HepG2 (cell line): Measurements from ENCODE around the gene KDM8. TPM values are rescaled to one million over a fixed set of nuclear protein-coding genes. Genes with fewer than 3 reads are reported as not detected.

Source experiments
- ATAC-seq: fragments of 200-7000 bp; cut with Tn5 transposase; 3 replicates; pipeline ENCODE4 v1.9.1; 2020; ENCODE audit warnings: mild to moderate bottlenecking, moderate library complexity
- BruUV-seq: library from RNA; stranded (reverse); fragments of 400-500 nt; replicated peaks from 2 replicates; lab custom pipeline; 2021; lab: Mats Ljungman, UMichigan
- CTCF ChIA-PET: fragments of 300-600 bp; formaldehyde crosslinking; extraction: SDS; loops from one replicate; lab custom pipeline; 2021; ENCODE audit warnings: low total read pairs, inconsistent platforms, low intra/inter-chr PET ratio; lab: Yijun Ruan, JAX
- POLR2A ChIA-PET: fragments of 350-600 bp; sonication (Branson Sonifier 250); formaldehyde crosslinking; loops from one replicate; lab custom pipeline; 2020; ENCODE audit warnings: antibody characterized with exemption, inconsistent platforms; lab: Yijun Ruan, JAX
- DNase-seq: peaks from one replicate; pipeline ENCODE4 v3.0.0-alpha.2; 2015; ENCODE audit warnings: low spot score
- FAIRE-seq: peaks from 3 replicates; lab custom pipeline; 2011; peaks lifted over from hg19 to GRCh38; lab: Jason Lieb, UNC
- H2AFZ ChIP-seq: one replicate; pipeline ENCODE4 v1.6.1; 2011; ENCODE audit warnings: low read length, inconsistent platforms
- H3K27ac ChIP-seq: fragments of 300-600 bp; 3 replicates; pipeline ENCODE4 v1.8.0; 2011; ENCODE audit warnings: mixed run types, mild to moderate bottlenecking, mixed read lengths, low read length, inconsistent platforms; ENCODE audit not compliant: insufficient read depth; ENCODE audit errors: extremely low read length
- H3K27me3 ChIP-seq, 2 experiments: fragments of 200-600 bp in 1 of 2; 2 replicates in 1 of 2; 3 replicates in 1 of 2; pipeline versions ENCODE4 v1.6.0 to v1.8.0; 2011; ENCODE audit warnings: low read length in 2 of 2, mild to moderate bottlenecking in 2 of 2, moderate library complexity in 2 of 2, inconsistent platforms in 1 of 2; ENCODE audit not compliant: insufficient read depth in 2 of 2, control insufficient read depth in 1 of 2
- H3K36me3 ChIP-seq, 2 experiments: fragments of 200-600 bp in 1 of 2; replicated peaks in 1 of 2; 2 replicates in 1 of 2; 3 replicates in 1 of 2; pipeline versions ENCODE4 v1.5.1 to v1.8.0; 2011; ENCODE audit warnings: low read length in 2 of 2, inconsistent platforms in 1 of 2; ENCODE audit not compliant: insufficient read depth in 2 of 2, control insufficient read depth in 1 of 2
- H3K4me1 ChIP-seq: 2 replicates; pipeline ENCODE4 v1.5.1; 2012; ENCODE audit warnings: low read length, inconsistent platforms; ENCODE audit not compliant: insufficient read depth
- H3K4me2 ChIP-seq: 2 replicates; pipeline ENCODE4 v1.6.0; 2011; ENCODE audit warnings: low read depth, low read length, inconsistent platforms
- H3K4me3 ChIP-seq, 3 experiments: fragments of 200-600 bp in 1 of 3; sonication (generic), shearing (Covaris generic) in 1 of 3; replicated peaks in 1 of 3; 2 replicates each; pipeline ENCODE4 v1.5.1; 2011 to 2016; ENCODE audit warnings: low read length in 3 of 3, inconsistent platforms in 2 of 3, low read depth in 2 of 3, mild to moderate bottlenecking in 2 of 3, control low read depth in 1 of 3, mixed read lengths in 1 of 3; ENCODE audit not compliant: insufficient read depth in 1 of 3
- H3K79me2 ChIP-seq: one replicate; pipeline ENCODE4 v1.6.1; 2011; ENCODE audit warnings: low read length, inconsistent platforms; ENCODE audit not compliant: insufficient read depth
- H3K9ac ChIP-seq: 2 replicates; pipeline ENCODE4 v1.6.0; 2011; ENCODE audit warnings: mild to moderate bottlenecking, low read depth, low read length, inconsistent platforms; ENCODE audit not compliant: insufficient read depth
- H3K9me3 ChIP-seq: 2 replicates; pipeline ENCODE4 v1.5.1; 2012; ENCODE audit warnings: mild to moderate bottlenecking, low read length
- H4K20me1 ChIP-seq: 2 replicates; pipeline ENCODE4 v1.6.0; 2011; ENCODE audit warnings: inconsistent platforms, mild to moderate bottlenecking, low read length, moderate library complexity; ENCODE audit not compliant: insufficient read depth
- MAF1 ChIP-seq: sonication (generic); formaldehyde crosslinking; IDR thresholded peaks from 2 replicates; pipeline ENCODE4 v1.5.0; 2020; ENCODE audit warnings: missing genetic modification reagents, borderline replicate concordance
- RFXAP ChIP-seq: sonication (generic); formaldehyde crosslinking; IDR thresholded peaks from 2 replicates; pipeline ENCODE4 v1.4.0; 2020; ENCODE audit warnings: missing genetic modification reagents, borderline replicate concordance
- ZNF570 ChIP-seq: sonication (generic); formaldehyde crosslinking; IDR thresholded peaks from 2 replicates; pipeline ENCODE4 v1.4.0; 2020; ENCODE audit warnings: mild to moderate bottlenecking, missing genetic modification reagents, borderline replicate concordance
- WGBS: methylation state at CpG from one replicate; pipeline ENCODE4 v1.1.6; 2017; ENCODE audit warnings: low lambda C conversion rate; 5-methylcytosine and 5-hydroxymethylcytosine counted together
- in situ Hi-C: cut with HindIII; loops from 2 replicates; pipeline ENCODE4 v1.10.0; 2017; ENCODE audit warnings: low pct_unique_long_range_greater_than_20kb; ENCODE audit not compliant: extremely low pct_ligation_motif_present
- intact Hi-C: fragments of 100-400 bp; cut with micrococcal nuclease; formaldehyde crosslinking; loops from one replicate; pipeline ENCODE4 v1.10.0; 2022; ENCODE audit not compliant: unreplicated experiment
- polyA plus RNA-seq, 8 experiments: library from polyadenylated mRNA; depleted of rRNA in 3 of 8; stranded (reverse) in 7 of 8; unstranded in 1 of 8; fragments of >200 nt; fragmentation: Illumina TruSeq in 4 of 8; extraction: Trizol in 4 of 8; gene quantifications; 2 replicates each; pipeline versions ENCODE4 v1.2.1 to v1.2.3, GENCODE V29; 2011 to 2016; ENCODE audit warnings: low read depth in 4 of 8, missing spikeins in 1 of 8, mixed read lengths in 1 of 8; ENCODE audit not compliant: insufficient read depth in 1 of 8
- total RNA-seq, 5 experiments: library from RNA; depleted of rRNA; stranded (reverse); fragments of >200 nt; fragmentation: Illumina TruSeq; extraction: Trizol; gene quantifications; 2 replicates each; pipeline ENCODE4 v1.2.3, GENCODE V29; 2016; ENCODE audit warnings: low read depth in 1 of 5
- TF ChIP-seq, protein P1 (sequence below): sonication (generic); formaldehyde crosslinking; IDR thresholded peaks from 2 replicates; pipeline ENCODE4 v1.8.1; 2022; ENCODE audit warnings: low read depth, mild to moderate bottlenecking, missing genetic modification reagents
- TF ChIP-seq, protein P2 (sequence below): sonication (generic); formaldehyde crosslinking; IDR thresholded peaks from 2 replicates; pipeline ENCODE4 v1.4.0; 2020; ENCODE audit warnings: missing genetic modification reagents
- TF ChIP-seq, protein P3 (sequence below): IDR thresholded peaks from 2 replicates; pipeline ENCODE4 v1.6.1; 2018; ENCODE audit warnings: missing genetic modification reagents, mild to moderate bottlenecking, missing compliant biosample characterization
- TF ChIP-seq, protein P4 (sequence below): sonication (generic); formaldehyde crosslinking; IDR thresholded peaks from 2 replicates; pipeline ENCODE4 v1.4.0; 2020; ENCODE audit warnings: mild to moderate bottlenecking, missing genetic modification reagents, borderline replicate concordance

KDM8 gene
- total and polyA plus RNA-seq, 2 of the 13 experiments (the other 11 are each of a cell fraction or from before 2014, with no cell fraction given) = 3.3 to 8.6 TPM

DNA sequence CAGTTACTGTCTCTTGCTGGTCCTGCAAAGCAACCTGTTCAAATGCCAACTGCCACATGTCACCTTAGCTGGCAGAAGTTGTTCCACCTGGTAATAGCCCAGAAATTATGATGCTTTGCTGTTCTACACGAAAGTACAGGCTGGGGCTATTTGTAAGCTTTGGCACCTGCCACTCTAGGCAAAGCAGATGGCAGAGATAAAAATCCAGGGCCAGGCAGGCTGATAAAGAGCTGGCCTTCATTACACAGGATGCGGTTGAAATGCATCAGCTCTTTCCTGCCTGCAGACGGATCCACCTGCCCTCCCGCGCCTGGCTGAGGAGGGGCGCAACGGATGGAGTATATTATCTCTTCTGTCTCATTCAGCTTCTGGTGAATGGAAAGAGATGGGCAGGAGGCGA is 29.3 kb upstream of the KDM8 start (continued):
- TF ChIP-seq, protein P1, sequence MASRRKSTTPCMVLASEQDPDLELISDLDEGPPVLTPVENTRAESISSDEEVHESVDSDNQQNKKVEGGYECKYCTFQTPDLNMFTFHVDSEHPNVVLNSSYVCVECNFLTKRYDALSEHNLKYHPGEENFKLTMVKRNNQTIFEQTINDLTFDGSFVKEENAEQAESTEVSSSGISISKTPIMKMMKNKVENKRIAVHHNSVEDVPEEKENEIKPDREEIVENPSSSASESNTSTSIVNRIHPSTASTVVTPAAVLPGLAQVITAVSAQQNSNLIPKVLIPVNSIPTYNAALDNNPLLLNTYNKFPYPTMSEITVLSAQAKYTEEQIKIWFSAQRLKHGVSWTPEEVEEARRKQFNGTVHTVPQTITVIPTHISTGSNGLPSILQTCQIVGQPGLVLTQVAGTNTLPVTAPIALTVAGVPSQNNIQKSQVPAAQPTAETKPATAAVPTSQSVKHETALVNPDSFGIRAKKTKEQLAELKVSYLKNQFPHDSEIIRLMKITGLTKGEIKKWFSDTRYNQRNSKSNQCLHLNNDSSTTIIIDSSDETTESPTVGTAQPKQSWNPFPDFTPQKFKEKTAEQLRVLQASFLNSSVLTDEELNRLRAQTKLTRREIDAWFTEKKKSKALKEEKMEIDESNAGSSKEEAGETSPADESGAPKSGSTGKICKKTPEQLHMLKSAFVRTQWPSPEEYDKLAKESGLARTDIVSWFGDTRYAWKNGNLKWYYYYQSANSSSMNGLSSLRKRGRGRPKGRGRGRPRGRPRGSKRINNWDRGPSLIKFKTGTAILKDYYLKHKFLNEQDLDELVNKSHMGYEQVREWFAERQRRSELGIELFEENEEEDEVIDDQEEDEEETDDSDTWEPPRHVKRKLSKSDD (CRISPR knock-in tag) = no peak

DNA sequence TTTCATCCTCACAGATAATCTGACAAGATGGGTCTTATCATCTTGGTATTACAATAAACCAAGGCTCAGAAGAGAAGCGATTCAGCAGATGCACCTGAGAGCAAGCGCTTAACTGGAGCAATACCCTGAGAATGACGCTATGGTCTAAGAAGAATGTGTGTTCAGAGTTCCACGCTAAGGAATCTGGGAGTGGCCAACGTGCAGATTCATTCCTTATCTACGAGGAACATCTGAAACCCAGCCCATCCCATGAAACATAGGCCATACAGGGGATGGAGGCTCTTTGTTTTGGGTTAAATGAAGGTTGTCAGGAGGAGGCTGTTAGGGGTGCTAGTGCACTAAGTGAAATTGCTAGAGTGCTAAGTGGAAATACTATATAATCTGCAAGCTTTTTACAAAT is 28.5 kb upstream of the KDM8 start:
- ChIA-PET POLR2A (no interaction called here), CTCF (no interaction called here)
- Histone ChIP-seq H3K9ac (no peak overlapping the region), H3K9me3 (no peaks in the 10 kb centered on the region), H3K4me2 (no peak overlapping the region), H3K79me2 (no peaks in the 10 kb centered on the region), H3K36me3 (no peaks in the 10 kb centered on the region), H3K4me1 (peaks cover 7% of the 10 kb centered on the region; the same call in 1 of the 2 replicates), H2AFZ (no peak overlapping the region), H3K27ac (no peak overlapping the region), H3K27me3 (no peaks in the 10 kb centered on the region), H3K4me3 (no peak overlapping the region), H4K20me1 (no peaks in the 10 kb centered on the region)
- no peak for FAIRE-seq
- no peak for ATAC-seq
- no TSS peak for BruUV-seq
- intact Hi-C loops = no loop called here
- in situ Hi-C loops = loop anchor here (5.0 to 10.0 kb wide), 2 partner anchors 193 to 280 kb away; no protein-coding TSS in a partner anchor
- no peak for DNase-seq
- WGBS = 27% methylated on average over 6 of the region's 6 CpGs
- TF ChIP-seq, protein P2, sequence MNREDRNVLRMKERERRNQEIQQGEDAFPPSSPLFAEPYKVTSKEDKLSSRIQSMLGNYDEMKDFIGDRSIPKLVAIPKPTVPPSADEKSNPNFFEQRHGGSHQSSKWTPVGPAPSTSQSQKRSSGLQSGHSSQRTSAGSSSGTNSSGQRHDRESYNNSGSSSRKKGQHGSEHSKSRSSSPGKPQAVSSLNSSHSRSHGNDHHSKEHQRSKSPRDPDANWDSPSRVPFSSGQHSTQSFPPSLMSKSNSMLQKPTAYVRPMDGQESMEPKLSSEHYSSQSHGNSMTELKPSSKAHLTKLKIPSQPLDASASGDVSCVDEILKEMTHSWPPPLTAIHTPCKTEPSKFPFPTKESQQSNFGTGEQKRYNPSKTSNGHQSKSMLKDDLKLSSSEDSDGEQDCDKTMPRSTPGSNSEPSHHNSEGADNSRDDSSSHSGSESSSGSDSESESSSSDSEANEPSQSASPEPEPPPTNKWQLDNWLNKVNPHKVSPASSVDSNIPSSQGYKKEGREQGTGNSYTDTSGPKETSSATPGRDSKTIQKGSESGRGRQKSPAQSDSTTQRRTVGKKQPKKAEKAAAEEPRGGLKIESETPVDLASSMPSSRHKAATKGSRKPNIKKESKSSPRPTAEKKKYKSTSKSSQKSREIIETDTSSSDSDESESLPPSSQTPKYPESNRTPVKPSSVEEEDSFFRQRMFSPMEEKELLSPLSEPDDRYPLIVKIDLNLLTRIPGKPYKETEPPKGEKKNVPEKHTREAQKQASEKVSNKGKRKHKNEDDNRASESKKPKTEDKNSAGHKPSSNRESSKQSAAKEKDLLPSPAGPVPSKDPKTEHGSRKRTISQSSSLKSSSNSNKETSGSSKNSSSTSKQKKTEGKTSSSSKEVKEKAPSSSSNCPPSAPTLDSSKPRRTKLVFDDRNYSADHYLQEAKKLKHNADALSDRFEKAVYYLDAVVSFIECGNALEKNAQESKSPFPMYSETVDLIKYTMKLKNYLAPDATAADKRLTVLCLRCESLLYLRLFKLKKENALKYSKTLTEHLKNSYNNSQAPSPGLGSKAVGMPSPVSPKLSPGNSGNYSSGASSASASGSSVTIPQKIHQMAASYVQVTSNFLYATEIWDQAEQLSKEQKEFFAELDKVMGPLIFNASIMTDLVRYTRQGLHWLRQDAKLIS = no peak
- TF ChIP-seq, protein P3, sequence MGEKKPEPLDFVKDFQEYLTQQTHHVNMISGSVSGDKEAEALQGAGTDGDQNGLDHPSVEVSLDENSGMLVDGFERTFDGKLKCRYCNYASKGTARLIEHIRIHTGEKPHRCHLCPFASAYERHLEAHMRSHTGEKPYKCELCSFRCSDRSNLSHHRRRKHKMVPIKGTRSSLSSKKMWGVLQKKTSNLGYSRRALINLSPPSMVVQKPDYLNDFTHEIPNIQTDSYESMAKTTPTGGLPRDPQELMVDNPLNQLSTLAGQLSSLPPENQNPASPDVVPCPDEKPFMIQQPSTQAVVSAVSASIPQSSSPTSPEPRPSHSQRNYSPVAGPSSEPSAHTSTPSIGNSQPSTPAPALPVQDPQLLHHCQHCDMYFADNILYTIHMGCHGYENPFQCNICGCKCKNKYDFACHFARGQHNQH = no peak
- TF ChIP-seq RFXAP (CRISPR knock-in tag) (no peak), ZNF570 (no peak), MAF1 (CRISPR knock-in tag) (no peak)
- TF ChIP-seq, protein P4, sequence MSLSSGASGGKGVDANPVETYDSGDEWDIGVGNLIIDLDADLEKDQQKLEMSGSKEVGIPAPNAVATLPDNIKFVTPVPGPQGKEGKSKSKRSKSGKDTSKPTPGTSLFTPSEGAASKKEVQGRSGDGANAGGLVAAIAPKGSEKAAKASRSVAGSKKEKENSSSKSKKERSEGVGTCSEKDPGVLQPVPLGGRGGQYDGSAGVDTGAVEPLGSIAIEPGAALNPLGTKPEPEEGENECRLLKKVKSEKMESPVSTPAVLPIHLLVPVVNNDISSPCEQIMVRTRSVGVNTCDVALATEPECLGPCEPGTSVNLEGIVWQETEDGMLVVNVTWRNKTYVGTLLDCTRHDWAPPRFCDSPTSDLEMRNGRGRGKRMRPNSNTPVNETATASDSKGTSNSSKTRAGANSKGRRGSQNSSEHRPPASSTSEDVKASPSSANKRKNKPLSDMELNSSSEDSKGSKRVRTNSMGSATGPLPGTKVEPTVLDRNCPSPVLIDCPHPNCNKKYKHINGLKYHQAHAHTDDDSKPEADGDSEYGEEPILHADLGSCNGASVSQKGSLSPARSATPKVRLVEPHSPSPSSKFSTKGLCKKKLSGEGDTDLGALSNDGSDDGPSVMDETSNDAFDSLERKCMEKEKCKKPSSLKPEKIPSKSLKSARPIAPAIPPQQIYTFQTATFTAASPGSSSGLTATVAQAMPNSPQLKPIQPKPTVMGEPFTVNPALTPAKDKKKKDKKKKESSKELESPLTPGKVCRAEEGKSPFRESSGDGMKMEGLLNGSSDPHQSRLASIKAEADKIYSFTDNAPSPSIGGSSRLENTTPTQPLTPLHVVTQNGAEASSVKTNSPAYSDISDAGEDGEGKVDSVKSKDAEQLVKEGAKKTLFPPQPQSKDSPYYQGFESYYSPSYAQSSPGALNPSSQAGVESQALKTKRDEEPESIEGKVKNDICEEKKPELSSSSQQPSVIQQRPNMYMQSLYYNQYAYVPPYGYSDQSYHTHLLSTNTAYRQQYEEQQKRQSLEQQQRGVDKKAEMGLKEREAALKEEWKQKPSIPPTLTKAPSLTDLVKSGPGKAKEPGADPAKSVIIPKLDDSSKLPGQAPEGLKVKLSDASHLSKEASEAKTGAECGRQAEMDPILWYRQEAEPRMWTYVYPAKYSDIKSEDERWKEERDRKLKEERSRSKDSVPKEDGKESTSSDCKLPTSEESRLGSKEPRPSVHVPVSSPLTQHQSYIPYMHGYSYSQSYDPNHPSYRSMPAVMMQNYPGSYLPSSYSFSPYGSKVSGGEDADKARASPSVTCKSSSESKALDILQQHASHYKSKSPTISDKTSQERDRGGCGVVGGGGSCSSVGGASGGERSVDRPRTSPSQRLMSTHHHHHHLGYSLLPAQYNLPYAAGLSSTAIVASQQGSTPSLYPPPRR = no peak
